ENCODE results near the gene SF3B2.
A peak's percentile ranks its signal among the peaks of the same experiment; 100 is the strongest.
"Not testable (repeated sequence)": the region's sequence is repeated elsewhere in the genome, so short reads cannot be mapped to it uniquely, and the experiment has no call there.

Gene SF3B2

GRCh38 chr11:66015936-66016792, 36.0 kb upstream of the SF3B2 start:
- DNase-seq (ENCODE audit: low spot score), result no peak

DNA sequence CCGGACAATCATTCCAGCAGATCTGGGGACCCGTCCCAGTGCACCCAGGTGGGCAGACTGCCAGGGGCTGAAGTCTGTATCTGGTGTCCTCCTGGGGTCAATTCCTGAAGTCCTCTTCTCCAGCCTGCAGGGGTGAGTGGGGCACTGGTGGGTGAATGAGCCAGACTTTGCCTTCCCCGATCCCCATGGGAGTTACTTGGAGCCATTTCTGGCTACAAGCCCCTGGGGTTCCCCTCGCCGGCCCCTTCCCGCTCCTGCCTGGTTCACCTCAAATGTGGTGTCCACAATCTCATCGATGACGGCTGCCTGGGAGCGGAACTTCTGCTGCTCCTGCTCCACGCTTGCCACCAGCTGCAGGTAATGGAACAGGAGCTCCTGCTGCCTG, 35.4 kb upstream of the SF3B2 start:
- no peak for DNase-seq (ENCODE audit: low spot score)

DNA sequence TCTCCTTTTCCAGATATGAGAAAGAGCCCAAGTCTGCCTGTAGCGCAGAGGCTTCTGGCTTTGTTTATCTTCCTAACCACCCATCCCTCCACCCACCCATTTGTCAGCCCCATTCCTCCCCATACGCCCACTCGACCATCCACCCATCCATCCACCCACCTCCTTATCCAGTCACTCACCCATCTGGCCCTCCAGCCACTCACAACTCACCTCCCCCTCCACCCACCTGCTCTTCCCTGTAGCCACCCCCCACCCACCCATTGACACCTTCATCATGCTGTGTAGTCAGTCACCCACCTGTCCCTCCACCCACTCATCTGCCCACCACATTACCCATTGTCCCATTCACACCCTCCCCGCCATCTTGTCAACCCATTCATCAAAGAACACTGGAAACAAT, 34.8 kb upstream of the SF3B2 start:
- DNase-seq (ENCODE audit: low spot score), result no peak

DNA sequence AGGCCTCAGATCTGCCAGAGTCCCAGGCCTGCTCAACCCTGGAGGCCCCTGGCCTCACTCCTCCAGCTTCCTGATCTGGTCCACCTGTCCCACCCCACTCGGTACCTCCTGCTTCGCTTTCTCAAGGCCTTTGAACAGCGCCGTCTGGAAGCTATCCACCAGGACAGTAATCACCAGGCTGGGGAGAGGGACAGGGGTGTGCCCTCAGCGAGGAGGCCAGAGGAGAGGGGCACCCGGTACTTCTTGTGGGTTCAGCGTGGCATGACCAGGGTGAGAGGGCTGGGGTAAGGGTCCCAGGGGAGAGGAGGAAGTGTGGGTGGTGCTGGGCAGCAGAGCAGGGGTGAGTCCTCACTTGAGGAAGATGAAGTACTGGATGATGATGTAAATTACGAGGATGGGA, 32.0 kb upstream of the SF3B2 start:
- DNase-seq (ENCODE audit: low spot score), result no peak

DNA sequence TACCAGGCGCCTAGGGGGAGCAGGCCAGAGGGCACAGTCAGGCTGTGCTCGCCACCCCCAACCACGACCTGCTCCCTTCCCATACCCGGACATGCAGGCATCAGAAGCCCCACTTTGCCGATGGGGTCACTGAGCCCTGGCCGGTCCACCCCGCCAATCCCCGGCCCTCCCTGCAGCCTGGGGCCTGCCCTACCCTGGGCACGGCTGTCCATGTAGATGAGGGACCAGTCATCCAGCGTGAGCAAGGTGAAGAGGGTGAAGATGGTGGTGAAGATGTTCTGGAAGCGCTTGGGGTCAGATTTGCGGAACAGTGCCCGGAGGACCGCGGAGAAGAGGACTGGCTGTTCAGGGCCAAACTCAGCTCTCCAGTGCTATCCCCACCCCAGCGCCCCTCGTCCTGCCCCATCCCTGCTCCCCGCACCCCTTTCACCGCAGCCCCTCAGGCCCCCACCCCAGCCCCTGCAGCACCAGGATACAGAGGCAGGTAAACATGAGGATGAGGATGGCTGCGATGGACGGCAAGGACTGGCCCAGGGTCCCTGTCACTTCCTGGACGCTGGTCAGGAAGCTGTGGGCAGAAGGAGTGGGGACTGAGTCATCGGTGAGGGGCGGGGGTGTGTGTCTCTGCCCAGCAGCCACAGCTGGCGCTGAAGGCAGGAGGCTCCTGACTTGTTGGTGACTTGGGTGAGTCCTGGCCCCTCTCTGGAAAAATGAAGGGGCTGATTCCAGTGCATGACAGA, 31.4 kb upstream of the SF3B2 start:
- peak; percentile 93 for DNase-seq (ENCODE audit: low spot score)

- peak; percentile 94 for DNase-seq (ENCODE audit: low spot score)
These were observed 29.6 kb upstream of the SF3B2 start for GRCh38 chr11:66022401-66023185.

GRCh38 chr11:66023186-66023440, 29.1 kb upstream of the SF3B2 start:
- not testable (repeated sequence) for DNase-seq (ENCODE audit: low spot score)

DNA sequence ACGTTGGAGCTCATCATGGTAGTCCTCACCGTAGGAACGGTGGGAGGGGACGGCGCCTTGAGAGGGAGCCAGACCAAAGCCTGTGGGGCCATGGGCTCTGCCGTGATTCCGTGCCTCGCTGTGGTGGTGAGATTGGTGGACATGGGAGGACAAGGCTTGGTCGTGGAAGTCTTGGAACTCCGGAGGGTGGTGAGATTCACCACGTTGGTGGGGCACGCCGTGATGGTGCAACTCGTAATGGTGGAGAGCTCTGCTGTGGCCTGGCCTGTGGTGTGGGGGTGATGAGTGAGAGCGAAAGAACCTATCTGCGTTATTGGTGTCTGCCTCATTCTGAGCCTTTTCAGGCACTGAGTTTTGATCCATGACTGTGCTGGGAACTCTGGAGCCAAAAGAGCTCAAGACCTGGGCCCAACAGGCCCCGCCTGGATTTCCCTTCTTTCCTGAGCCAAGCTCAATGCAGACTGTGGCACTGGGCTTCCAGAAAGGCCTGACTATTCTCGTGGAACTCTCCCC, 26.1 kb upstream of the SF3B2 start, which contains the start of gene CATSPER1:
TSS of gene CATSPER1 (minus strand) at position 463 of the 513 bp plus-strand sequence. CDS start at position 363, 100 bp downstream.
- no peak for DNase-seq (ENCODE audit: low spot score)

GRCh38 chr11:66032957-66033735, 19.0 kb upstream of the SF3B2 start:
- no peak for DNase-seq (ENCODE audit: low spot score)

GRCh38 chr11:66035653-66036333, 16.4 kb upstream of the SF3B2 start:
- DNase-seq (ENCODE audit: low spot score), result no peak

DNA sequence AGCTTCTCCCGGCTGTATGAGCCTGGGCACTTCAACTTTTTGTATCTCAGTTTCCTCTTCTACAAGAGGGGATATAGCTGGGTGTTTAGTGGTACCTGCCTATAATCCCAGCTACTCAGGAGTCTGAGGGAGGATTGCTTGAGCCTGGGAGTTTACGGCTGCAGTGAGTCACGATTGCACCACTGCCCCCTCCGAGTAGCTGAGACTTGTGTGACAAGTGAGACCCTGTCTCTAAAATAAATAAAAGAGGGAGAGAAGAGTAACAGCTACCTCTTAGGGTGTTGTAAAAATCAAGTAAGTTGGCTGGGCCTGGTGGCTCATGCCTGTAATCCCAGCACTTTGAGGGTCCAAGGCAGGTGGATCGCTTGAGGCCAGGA, 15.8 kb upstream of the SF3B2 start:
- DNase-seq (ENCODE audit: low spot score), result no peak

DNA sequence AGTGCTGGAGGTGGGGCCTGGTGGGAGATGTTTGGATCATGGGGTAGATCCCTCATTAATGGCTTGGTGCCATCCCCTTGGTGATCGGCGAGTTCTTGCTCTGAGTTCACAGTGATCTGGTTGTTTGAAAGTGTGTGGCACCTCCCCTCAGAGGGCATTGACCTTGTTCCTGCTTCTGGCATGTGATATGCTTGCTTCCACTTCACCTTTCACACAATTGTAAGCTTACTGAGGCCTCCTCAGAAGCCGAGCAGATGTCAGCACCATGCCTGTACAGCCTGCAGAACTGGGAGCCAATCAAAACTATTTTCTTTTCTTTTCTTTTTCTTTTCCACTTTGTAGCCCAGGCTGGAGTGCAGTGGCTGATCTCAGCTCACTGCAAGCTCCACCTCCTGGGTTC, 14.8 kb upstream of the SF3B2 start:
- no peak for DNase-seq (ENCODE audit: low spot score)

DNA sequence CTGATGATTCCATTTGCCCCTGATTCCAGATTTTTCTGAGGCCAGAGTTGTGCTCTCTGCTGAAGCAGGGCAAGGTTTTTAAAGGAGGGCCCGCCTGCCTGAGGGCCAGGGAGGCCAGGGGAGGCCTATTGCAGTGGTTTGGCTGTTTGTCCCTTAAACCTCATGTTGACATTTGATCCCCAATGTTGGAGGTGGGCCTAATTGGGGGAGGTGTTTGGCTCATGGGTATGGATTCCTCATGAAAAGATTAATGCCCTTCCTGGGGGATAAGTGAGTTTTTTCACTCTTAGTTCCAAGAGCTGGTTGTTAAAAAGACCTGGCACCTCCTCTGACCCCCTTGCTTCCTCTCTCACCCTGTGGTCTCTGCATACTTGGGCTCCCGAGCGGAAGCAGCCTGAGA, 12.4 kb upstream of the SF3B2 start:
- DNase-seq (ENCODE audit: low spot score), result no peak

DNA sequence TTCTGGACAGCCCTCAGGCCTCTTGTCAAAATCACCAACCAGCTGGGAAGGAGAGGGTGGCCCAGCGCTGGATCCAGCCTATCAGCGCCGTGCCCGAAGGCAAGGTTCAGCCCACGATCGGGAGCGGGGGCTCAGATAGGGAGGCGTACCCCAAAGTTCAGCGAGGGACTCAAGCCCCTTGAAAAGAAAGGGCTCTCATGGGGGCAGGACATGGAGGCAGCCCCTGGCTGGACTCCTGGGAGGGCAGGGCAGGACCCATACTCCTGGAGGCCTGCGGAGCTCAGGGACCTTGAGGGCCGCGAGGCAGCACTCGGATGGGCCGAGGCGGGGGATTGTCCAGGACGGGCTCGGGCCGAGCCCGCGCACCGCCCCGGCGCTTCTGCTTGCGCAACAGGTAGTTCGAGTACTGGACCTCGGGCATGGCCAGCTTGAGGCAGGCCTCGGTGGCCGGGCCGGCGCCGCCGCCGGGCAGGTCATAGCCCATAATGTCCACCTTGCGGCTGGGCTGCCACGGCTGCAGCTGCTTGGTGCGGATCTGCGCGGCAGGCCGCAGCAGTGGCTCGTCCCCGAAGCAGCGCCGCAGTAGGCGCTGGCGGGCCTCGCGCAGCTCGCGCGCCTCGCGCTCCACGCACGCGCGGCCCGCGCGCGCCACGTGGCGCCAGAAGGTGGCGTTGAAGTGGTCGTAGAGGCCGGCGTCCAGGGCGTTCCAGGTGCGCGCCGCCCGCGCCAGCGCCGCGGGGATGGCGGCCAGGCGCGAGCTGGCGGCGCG, 9.8 kb upstream of the SF3B2 start:
- DNase-seq (ENCODE audit: low spot score), result no peak

DNA sequence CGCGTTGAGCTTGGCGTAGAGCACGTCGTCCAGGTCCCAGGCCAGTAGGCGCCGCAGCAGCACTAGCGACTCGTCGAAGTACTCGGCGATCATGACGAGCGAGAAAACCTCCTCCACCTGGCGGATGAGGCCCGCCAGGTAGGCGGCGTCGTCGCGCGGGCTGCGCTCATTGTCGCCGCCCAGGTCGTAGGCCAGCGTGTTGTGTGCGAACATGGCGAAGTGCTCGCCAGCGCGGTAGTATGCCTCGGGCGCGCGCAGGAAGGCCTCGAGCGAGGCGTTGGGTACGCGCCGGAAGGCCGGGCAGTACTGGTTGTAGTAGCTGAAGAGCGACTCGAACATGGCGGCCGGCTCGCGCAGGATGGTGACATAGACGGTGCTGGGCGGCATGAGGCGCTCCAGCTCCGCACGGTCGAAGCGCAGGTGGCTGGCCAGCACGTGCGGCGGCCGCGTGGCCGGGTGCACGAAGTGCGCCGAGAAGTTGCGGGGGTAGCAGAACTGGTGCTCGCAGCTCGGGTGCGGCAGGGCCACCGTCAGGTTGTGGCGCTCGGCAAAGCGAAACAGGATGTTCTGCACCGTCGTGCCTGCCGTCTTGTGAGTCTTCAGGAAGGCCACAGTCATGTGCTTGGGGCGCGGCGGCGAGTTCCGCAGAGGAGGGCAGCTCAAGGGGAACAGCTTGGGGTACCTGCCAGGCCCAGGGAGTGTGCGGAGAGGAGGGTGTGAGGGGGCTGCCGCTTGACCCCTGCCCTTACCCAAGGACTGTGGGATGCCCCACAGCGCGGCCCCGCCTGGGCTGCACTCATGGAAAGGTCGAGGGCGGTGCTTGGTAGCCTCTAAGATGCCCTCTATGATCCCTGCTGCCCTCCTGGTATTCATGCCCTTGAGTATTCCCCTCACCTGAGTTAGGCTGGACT, 8.9 kb upstream of the SF3B2 start:
- DNase-seq (ENCODE audit: low spot score), result no peak

- DNase-seq (ENCODE audit: low spot score), result no peak
These were observed 7.4 kb upstream of the SF3B2 start for GRCh38 chr11:66044757-66045156.

- peak; percentile 93 for DNase-seq (ENCODE audit: low spot score)
These were observed 7.0 kb upstream of the SF3B2 start for GRCh38 chr11:66045177-66045639.

DNA sequence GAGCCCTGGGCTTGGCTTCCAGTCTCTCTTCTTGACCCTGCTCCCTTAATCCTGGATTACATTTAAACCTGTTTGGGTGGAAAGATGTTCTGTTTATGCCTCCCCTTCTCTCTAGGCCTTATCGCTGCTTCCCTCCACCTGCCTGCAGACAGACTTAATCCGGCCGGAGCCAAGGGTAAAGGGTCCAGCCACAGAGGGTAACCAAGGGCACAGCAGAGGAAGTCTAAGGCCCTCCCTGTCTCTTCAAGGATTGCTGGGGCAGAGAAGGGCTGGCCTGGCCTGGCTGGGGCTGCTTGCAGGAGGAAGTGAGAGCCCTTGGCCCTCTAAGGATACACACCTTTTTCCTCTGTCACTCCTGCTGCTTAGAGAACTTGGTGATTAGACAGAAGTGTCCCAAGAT, 5.3 kb upstream of the SF3B2 start:
- no peak for DNase-seq (ENCODE audit: low spot score)

Data from AG20443 (cell line).